ENCODE data around the gene COL5A1.

DNA sequence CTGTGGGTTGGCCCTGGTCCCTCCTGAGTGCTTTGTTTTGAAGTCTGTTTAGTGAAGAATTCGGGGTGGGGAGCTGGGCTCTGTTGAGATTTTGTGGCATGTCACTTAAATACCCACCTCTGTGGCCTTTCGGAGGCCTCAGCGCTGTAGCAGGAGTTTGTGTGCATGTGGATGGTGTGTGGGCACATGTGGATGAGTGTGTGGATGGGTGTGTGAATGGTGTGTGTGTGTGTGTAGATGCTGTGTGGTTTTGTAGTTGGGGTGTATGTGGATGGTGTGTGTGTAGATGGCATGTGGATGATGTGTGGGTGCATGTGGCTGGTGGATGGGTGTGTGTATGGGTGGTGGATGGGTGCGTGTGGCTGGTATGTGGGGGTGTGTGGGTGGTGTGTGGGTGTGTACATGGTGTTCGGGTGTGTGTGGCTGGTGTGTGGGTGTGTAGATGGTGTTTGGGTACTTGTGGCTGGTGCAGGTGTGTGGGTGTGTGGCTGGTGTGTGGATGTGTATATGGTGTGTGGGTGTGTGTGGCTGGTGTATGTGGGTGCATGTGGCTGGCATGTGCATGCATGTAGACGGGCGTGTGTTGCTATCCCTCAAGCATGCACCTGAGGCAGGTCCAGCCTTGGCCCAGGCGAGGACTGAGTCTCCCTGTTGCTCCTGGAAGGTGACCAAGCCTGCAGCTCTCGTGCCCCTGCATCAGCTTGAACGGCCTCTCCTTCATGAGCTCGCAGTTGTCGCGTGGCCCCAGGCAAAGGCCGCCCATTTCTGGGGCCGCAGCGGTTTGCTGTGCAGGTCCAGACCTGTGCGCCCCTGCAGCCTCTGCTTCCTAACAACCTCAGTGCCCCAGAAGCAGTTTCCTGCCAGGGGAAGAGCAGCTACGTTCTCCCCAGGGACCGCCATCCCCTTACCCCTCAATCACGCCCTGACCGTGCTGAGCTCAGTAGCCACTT, 185.0 kb downstream of the COL5A1 start:
- TF ChIP-seq EZH2 (IDR thresholded peaks at IDR 0.05) (no peak), EZH2phosphoT487 (IDR thresholded peaks at IDR 0.05) (no peak)
- TF ChIP-seq, protein P1, sequence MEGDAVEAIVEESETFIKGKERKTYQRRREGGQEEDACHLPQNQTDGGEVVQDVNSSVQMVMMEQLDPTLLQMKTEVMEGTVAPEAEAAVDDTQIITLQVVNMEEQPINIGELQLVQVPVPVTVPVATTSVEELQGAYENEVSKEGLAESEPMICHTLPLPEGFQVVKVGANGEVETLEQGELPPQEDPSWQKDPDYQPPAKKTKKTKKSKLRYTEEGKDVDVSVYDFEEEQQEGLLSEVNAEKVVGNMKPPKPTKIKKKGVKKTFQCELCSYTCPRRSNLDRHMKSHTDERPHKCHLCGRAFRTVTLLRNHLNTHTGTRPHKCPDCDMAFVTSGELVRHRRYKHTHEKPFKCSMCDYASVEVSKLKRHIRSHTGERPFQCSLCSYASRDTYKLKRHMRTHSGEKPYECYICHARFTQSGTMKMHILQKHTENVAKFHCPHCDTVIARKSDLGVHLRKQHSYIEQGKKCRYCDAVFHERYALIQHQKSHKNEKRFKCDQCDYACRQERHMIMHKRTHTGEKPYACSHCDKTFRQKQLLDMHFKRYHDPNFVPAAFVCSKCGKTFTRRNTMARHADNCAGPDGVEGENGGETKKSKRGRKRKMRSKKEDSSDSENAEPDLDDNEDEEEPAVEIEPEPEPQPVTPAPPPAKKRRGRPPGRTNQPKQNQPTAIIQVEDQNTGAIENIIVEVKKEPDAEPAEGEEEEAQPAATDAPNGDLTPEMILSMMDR (IDR thresholded peaks at IDR 0.05), result no peak
